Activated CD4-positive, alpha-beta T cell treated with anti-CD3 and anti-CD28 coated beads, Interleukin-2, amount 50 U/mL, for 16 hours (primary cell): ENCODE measurements around the gene MS4A15.

ENCODE experiments used
- DNase-seq: peaks from one replicate; pipeline ENCODE4 v3.0.0-alpha.2; 2020

The MS4A15 gene

DNA sequence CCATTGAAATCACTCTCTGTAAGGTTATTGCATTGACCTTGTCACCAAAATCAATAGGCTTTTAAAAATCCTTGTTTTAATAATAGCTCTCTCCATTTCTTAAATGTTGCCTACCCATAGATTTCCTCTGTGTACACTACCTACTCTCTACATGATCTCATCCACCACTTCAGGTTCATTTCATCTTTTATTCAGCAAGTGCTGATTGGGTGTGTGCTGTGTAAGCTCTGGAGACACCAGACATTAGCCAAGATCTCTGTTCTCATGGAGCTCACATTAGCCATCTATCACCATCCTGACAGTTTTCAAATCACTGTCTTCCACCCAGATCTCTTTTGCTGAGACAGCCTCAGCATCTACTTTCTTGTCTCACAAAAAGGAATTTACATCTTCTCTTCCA, 24.1 kb downstream of the MS4A15 start:
- no peak for DNase-seq

DNA sequence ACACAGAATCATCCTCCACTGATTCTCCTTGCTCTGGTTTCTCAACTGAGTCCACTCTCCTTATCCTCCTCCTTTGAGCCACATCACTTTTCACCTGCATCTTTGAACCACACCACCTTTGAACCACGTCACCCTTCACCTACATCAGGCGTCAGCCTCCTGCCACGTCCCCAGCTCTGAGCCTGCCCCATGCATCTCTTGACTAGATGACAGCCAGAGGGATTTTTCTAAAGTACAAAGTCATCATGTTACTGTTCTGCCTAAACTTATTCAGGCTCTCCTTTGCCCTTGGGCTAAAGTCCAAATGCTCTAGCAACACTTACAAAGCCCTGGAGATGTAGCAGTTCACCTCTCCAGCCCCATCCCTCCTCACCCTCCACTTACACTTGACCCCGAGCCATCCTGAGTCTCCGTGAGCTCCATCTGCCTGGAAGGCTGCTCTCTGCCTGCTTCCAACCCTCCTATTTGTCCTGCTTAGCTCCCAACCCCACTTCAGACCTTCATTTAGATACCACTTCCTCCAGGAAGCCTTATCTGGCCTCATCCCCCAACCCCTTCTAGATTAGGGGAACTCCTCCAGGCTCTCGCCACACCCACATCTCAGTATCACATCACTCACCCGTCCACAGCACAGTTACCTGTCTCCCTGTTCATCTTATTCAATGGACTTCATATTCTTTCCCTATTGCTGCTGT, 24.8 kb downstream of the MS4A15 start:
- DNase-seq = no peak

DNA sequence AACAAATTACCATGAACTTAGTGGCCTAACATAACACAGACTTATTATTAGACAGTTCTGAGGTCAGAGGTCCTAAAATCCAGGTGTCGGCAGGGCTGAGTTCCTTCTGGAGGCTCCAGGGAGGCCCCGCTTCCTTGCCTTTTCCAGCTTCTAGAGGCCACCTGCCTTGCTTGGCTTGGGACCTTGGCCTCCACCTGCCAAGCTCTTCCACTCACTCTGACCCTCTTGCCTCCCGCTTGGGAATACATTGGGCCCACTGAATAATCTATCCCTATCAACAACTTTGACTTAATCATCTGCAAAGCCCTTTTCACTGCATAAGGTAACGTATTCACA, 25.3 kb downstream of the MS4A15 start:
- DNase-seq = no peak

DNA sequence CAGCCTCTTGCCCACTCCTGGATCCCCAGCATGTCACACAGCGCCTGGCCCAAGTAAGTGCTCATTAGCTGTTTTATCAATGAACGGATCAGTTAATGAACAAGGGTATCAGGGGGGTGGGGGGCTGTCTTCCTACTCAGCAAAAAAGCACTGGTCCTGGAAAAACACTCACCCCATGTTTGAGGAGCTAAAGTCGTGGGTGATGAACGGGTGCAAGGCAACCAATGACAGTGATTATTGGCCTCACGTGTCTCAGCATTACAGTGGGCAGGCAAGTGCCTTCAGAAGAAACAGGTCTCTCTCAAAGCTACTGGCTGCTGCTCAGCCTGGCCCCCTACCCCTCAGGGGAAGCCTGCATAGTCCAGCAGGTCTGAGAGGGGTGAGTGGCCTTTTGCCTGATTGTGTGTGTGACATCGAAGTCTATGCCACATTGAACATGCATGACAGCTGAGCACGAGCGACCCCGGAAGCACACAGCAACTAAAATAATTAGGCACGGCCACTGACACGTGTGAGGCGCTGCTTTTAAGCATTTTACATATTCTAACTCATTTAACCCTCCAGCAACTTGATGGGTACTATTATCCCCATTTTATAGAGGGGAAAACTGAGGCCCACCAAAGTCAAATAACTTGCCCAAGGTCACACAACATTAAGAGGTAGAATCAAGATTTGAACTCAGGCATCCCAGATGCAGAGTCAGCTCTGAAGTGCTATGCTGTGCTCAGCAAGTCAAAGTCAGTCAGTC, 25.9 kb downstream of the MS4A15 start:
- DNase-seq = no peak

DNA sequence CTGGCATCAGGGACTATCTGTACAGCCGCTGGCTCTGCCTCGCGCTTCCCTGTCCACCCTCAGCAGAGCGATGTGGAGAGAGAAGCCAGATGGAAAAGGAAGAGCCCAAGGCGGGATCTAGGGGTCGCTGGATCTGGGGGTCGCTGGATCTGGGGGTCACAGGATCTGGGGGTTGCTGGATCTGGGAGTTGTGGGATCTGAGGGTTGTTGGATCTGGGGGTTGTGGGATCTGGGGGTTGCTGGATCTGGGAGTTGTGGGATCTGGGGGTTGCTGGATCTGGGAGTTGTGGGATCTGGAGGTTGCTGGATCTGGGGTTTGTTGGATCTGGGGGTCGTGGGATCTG, 26.4 kb downstream of the MS4A15 start:
- DNase-seq = no peak

DNA sequence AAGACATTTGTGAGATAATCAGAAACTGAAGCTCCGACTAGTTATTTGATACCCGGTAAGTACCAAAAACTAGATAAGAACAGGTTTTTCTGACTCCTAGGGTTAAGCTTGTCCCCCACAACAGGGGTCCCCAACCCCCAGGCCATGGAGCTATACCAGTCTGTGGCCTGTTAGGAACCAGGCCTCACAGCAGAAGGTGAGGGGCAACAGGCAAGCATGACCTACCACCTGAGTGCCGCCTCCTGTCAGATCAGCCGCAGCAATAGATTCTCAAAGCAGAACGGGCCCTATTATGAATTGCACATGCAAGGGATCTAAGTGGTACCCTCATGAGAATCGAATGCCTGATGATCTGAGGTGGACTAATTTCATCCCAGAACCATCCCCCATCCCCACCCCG, 27.2 kb downstream of the MS4A15 start:
- DNase-seq = no peak

DNA sequence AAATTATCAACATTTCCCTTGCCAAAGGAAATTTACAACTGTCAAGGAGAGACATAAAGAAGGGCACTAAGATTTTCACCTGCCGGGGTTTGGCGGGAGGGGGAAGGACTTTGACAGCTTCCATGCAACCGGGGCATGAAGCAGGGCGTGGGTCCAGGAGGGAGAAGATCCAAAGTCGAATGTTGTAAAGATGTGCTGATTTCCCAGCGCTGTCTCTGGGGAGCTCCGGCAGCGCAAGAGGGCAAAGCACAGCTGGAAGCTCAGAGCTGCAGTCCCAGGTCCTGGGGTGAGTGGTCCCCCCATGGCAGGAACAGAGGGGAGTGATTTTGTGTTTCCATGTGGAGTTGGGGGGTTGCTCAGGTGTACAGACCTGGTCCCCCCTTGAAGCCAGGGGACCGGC, 28.5 kb downstream of the MS4A15 start, which contains the start of gene MS4A10:
TSS of gene MS4A10 (plus strand) at position 198 of the 400 bp plus-strand sequence. CDS start 5,003 bp downstream, outside the sequence.
- DNase-seq = no peak

DNA sequence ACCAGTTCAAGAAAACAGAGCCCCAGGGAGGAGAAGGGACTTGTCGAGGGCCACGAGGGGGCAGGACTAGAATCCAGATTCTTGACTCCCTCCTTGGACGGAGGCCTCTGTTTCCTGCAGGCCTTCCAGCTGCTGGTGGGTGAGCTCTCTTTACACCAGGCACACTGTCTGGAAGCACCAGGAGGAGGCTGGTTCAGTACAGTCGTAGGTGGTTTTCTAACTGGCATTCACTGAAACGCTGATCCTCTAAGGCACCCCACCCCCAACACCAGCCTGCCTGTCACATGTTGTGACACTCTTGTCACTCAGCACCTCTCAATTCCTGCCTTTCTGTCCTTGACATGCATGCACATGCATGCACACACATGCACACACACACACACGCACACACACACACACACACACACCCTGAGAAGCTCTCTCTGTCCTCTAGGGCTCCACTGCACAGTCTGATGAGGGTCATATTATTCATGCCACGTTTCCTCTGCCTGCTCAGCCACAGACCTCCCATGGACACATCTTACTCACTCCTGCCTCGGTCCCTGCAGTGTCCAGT, 29.2 kb downstream of the MS4A15 start:
- DNase-seq = no peak

DNA sequence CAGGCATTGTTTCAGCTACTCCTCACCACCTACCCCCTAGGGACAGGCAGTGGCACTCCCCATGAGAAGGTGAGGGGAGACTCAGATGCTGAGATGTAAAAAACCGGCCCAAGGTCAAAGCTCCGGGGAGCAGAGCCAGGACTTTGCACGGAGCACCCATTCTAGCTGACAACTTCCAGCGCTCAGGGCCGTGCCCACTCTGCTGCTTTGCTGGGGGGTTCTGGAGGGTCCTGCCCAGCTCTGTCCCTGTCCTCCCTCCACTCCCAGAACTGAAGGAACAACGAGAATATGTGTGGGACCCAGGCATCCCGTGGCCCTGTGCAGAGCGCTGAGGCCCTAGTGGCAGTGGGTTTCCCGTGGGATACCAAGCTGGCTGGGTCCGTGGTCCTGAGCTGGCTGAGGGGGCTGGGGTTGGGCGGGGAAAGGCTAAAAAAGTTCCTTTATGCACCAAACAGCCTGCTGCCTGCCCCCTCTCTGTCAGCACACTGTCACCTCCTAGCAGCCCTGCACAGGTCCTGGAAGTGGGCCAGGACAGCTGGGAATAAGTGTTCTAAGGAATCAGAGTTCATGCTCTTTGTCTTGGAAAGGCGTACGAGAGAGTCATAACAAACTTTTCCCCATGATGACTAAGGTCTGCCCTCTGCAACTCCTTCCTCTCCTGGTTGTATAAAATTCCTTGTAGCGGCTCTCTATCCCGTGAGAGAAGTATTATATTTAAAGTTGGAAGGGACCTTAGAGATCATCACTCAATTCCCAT, 30.3 kb downstream of the MS4A15 start:
- no peak for DNase-seq

DNA sequence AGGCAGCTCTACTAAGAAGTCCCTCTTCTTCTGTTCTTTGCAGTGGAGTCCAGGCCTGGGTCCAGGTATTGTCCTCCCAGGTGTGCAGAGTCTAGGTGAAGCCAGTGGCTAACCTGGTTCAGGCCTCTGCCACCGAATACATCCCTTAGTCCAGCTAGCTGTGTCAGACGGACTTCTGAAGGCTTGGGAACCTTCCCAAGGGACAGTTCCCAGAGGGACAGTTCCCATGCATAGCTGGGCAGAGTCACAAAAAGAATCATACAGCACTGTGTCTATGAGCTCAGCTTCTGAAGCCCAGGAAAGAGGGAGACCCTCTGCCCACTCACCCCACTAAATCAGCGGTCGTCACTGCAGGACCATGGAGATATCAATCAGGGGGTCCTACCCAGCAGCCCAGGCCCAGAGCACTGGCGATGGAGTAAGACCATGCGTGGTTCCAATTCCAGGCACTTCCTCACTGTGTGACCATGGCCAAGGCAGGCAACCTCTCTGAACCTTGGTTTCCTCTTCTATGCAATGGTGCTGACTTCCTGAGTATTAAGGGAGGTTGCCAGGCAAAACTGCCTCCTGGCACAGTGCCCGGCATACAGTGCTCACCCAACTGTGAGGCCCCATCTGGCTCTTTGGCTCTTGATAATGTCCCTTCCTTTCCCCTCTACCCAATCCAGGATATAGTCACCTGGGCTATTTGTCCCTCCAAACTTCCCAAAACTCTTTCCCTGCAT, 31.9 kb downstream of the MS4A15 start:
- DNase-seq = no peak

DNA sequence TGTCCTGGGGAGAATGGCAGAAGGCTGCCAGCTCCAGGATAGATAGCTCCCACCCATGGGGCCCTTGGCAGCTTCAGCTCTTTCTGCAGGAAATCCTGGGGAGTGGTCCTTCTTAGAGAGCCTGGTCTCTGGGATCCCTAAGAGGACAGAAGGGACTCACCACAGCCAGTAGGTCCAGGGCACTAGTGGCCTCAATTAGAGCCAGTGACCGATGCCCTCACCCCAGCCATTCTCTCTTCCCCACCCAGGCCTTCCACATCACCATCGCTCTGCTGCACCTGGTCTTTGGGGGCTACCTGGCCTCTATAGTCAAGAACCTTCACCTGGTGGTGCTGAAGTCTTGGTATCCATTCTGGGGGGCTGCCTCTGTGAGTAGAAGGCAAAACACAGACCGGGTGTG, 34.1 kb downstream of the MS4A15 start:
- DNase-seq = no peak

DNA sequence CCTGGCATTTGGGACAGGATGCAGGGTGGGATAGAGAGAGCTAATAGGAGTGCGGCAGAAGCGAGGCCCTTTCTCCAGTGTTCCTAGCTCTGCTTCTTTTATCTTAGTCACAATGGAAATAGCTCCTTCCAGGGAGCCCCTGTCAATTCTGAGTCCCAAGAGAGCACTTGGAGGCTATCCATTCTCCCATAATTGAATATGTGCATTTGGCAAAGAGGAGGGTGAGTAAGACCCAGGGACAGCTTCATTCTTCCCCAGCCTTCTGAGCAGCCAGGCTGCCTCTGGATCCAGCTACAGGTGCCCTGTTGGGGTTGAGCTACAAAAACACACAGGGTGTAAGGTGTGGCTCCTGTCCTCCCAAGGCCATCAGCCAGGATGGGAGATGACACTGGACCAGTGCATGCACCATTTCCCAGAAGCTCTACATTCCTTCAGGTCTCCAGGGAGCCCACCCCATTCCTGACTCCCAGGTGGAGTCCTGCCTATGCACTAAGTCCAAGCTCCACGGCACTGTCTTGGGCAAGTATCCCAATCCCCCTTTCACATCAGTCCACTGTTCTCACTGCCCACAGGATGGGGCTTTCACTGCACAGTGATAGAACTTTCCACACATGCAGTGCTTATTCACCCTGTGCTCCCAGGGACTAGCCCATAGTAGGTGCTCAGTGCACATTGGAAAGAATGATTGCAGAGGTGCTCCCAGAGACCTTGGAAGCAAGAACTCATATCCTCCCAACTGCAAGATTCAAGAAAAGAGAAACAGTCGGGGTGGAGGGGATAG, 34.7 kb downstream of the MS4A15 start:
- DNase-seq = no peak

DNA sequence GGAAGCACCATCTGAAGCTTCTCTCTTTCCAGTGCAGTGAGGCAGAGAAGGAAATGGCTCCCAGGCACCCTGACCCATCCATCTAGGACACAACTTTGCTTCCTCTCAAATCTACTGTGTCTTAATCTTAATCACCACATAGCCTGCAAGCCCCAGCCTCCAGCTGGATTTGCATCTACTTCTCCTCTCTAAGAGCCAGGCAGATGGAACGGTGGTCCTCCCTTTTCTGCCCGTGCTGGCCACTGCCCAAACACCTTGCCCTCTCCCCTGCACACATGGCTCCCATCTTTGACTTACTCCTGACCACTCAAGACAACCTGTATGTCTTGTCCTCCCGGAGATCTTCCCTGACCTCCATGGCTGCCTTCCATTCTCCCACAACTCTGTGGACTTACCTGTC, 35.9 kb downstream of the MS4A15 start:
- DNase-seq = no peak

DNA sequence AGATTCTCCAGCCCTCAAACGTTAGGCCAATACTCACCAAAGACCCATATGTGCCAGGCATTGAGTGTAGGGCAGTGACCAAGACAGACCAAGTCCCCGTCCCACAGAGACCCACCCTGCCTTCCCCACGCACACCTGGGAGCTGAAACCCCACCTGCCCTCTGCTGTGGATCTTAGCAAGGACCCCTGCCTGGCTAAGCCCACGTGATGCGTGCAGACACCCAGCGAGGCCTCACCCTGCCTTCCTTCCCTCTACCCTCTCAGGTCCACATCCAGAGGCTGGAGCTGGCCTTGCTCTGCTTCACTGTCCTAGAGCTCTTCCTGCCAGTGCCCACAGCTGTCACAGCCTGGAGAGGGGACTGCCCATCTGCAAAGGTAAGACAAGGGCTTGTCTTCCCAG, 38.6 kb downstream of the MS4A15 start:
- no peak for DNase-seq

DNA sequence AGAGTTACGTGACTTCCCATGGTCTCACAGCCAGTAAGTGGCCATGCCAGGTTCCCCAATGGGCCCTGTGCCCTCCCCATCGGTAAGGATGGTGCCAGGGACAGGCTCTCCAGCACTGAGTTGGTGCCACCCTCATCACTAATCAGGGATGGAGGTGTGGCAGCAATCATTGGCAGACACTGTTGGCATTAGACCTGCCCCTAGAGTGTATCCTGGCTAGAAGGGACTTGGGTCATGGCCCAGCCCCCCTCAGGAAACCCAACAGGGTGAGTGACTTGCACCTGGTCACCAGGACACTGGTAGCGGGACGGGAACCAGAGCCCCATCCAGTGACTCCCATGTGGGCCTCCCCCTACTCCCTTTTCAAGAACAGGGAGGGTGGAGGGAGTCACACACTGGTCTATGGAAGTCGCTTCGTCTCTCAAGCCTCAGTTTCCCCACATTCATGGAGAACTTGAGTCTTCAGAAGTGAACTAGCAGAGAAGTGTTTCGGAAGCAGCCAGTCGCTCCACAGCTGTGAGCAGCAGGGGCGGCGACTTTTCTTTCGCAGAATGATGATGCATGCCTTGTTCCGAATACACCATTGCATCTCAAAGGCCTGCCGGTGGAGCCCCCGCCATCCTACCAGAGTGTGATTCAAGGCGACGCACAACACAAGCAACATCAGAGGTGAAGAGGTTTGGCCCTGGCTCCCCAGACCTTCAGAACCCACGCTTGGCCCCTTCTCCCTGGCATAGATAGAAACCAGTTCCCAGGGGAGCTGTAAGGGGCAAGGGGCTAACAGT, 41.4 kb downstream of the MS4A15 start:
- DNase-seq = no peak

DNA sequence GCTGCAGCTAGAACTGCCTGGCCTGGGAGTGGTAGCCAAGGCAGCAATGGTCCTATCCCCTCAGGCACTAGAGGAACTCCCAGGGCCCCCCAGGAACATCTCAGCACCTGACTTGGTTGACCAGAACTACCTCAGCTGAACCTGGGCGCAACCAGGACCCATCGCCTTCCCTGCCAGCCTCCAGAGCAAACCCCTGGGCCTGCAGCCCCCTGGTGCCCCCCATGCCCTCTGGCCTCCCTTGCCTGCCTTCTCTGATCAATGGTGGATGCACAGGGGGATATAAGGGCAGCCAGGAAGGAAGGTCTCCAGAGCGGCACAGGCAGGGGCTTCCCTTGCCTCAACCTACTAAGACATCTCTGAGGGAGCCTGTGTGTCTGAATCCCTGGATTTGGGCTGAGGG, 42.0 kb downstream of the MS4A15 start:
- DNase-seq = no peak

DNA sequence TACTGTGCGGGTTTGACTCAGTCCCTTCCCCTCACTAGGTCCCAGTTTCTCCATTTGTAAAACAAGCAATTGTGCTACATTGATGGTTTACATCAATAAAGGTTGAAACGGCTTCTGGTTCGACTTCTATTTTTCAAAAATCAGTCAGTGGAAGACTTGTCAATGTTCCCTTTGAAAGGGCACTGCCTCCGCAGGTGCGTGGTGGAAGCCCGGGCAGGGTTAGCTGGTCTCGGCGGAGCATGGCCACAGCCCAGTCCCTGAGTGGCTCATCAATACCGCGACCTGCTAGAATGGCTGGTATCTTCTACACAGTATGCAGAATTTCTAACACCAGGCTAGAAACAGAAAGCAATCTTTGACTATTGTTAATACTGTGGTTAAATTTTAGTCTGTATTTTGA, 44.5 kb downstream of the MS4A15 start:
- DNase-seq = no peak

DNA sequence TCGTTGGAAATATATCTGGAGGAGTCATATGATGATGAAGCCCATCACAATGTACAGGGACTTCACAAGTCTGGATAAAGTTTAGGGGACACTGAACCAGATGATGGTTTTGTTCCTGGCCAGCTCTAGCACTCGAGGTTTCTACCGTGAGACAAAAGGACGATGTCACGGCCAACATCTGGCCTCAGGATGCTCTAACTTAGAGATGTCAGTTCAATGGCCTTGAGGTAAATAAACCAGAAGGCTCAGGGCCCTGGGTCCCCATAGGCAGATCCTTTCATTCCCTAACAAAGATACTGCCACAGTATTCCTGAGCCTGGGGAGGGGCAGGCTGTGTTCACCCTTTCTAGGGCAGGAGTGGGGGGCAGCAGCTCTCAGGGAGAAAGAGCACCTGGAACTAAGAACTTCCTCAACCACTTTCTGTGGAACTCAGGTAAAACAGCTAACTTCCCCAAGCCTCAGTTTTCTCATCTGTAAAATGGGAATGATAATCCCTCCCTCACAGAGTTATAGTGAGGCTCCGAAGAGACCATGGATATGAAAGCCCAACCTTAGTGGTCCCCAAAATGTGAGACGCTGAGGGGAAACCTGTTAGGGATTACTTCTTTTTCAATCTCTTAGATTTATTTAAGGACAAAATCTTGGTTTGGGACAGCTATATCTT, 46.7 kb downstream of the MS4A15 start:
- DNase-seq = no peak

DNA sequence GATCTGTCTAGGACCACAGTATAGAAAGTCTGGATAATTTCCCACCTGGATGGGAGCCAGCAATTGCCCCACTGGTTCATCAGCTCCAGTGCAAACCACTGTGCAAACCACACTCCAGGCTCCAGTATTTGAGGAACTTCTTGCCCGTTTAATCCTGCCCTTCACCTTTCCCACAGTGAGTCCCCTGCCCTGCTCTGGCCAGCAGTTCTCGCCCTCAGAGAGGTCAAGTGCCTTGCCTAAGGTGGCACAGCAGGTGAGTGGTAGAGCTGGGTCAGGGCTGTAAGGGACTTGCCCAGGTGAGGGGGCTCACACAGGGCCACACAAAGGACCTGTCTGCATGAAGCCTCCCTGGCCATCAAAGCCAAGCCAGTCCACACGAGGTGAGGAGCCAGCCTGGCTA, 52.6 kb downstream of the MS4A15 start:
- DNase-seq = no peak

DNA sequence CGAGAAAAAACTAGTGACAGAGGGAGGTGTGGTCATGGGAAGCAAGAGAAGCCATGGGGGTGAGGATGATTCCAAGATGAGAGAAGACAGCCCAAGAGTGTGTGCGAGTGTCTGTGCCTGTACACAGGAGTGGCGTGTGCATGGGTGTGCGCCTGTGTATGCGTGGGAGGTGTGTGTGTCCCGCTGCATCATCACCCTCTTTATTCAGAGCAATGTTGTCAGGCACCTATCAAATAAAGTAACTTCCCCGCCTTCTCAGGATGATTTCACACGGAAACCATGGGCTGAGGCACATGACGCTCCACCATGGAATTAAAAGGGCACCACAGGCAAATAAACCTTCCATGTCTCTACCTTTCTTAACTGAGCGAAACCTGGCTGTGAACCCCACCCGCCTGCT, 53.0 kb downstream of the MS4A15 start:
- DNase-seq = no peak

DNA sequence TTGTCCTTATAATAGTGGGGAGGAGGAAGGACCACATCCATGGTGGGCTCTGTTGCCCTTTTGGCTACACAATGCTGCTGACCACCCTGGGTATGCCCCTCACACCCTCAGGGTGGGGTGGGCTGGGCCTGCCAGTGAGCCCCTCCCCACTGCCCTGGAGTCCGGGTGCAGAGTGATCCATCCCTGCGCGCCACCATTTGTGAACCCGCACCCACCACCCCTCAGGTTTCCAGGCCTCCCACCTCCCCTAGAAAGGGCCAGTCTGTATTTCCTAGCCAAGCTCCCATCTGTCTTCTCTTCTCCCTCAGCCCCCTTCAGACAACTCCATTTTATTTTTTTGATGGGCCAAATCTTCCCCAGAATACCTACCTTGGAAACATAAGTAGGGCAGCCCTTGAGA, 53.5 kb downstream of the MS4A15 start:
- DNase-seq = no peak
